B cell (primary cell): ENCODE measurements around the gene STOX2. TPM values are rescaled to one million over a fixed set of nuclear protein-coding genes. Genes with fewer than 3 reads are reported as not detected.

Source experiments
- ATAC-seq: fragments of 200-7000 bp; cut with Tn5 transposase; one replicate; pipeline ENCODE4 v1.10.0; 2021; ENCODE audit warnings: low read depth, mild to moderate bottlenecking, moderate number of reproducible peaks, moderate library complexity
- CTCF ChIA-PET: fragments of 350-600 bp; sonication (Branson Sonifier 250); formaldehyde crosslinking; loops from one replicate; lab custom pipeline; 2021; ENCODE audit warnings: antibody characterized with exemption, inconsistent platforms; lab: Charles Lee
- POLR2A ChIA-PET: fragments of 350-600 bp; sonication (Branson Sonifier 250); formaldehyde crosslinking; loops from one replicate; lab custom pipeline; 2021; ENCODE audit warnings: antibody characterized with exemption; lab: Charles Lee
- DNase-seq: peaks from one replicate; pipeline ENCODE4 v3.0.0; 2013
- H2AFZ ChIP-seq: 2 replicates; pipeline ENCODE4 v1.6.1; 2012; ENCODE audit warnings: mild to moderate bottlenecking, low read depth, low read length; ENCODE audit not compliant: insufficient read depth, poor library complexity, severe bottlenecking
- H3K27ac ChIP-seq, 2 donors: 1 replicate in 1 of 2; 2 replicates in 1 of 2; pipeline ENCODE4 v1.5.1; 2012 to 2013; ENCODE audit warnings: low read length in 2 of 2, mild to moderate bottlenecking in 2 of 2, moderate library complexity in 1 of 2
- H3K27me3 ChIP-seq, 4 experiments: fragments of 200-600 bp in 1 of 4; sonication (generic) in 1 of 4; replicated peaks in 1 of 4; 1 replicate in 2 of 4; 2 replicates in 2 of 4; pipeline versions ENCODE4 v1.6.1 to v1.7.0; 2013 to 2016; ENCODE audit warnings: low read length in 3 of 4, mild to moderate bottlenecking in 2 of 4, mixed read lengths in 1 of 4, moderate library complexity in 1 of 4; ENCODE audit not compliant: insufficient read depth in 4 of 4, control insufficient read depth in 3 of 4; ENCODE audit errors: control extremely low read depth in 1 of 4
- H3K36me3 ChIP-seq, 2 experiments: replicated peaks in 1 of 2; 1 replicate in 1 of 2; 2 replicates in 1 of 2; pipeline versions ENCODE4 v1.6.1 to v1.7.1; 2013; ENCODE audit warnings: low read length in 1 of 2; ENCODE audit not compliant: insufficient read depth in 2 of 2, control insufficient read depth in 1 of 2; ENCODE audit errors: control extremely low read depth in 1 of 2, extremely low read depth in 1 of 2
- H3K4me1 ChIP-seq, 2 donors: fragments of 200-600 bp in 1 of 2; sonication (generic) in 1 of 2; 1 replicate in 1 of 2; 2 replicates in 1 of 2; pipeline versions ENCODE4 v1.5.1 to v1.6.1; 2013 to 2017; ENCODE audit warnings: low read length in 2 of 2; ENCODE audit not compliant: control insufficient read depth in 2 of 2, insufficient read depth in 2 of 2
- H3K4me2 ChIP-seq: replicated peaks from 2 replicates; pipeline ENCODE3; 2012; ENCODE audit warnings: mild to moderate bottlenecking, low read depth, low read length; ENCODE audit not compliant: poor library complexity, severe bottlenecking
- H3K4me3 ChIP-seq, 5 experiments: fragments of 200-600 bp in 1 of 5; sonication (generic) in 1 of 5; 1 replicate in 3 of 5; 2 replicates in 2 of 5; pipeline versions ENCODE4 v1.5.1 to v1.7.0; 2011 to 2016; ENCODE audit warnings: low read length in 4 of 5, mild to moderate bottlenecking in 4 of 5, low read depth in 2 of 5, control low read depth in 1 of 5, moderate library complexity in 1 of 5; ENCODE audit not compliant: insufficient read depth in 1 of 5; ENCODE audit errors: control extremely low read depth in 1 of 5, extremely low read depth in 1 of 5
- H3K79me2 ChIP-seq: fragments of 200-600 bp; sonication (generic); one replicate; pipeline ENCODE4 v1.6.0; 2016; ENCODE audit warnings: low read length; ENCODE audit not compliant: control insufficient read depth, insufficient read depth
- H3K9ac ChIP-seq: fragments of 200-600 bp; sonication (generic); 2 replicates; pipeline ENCODE4 v1.6.1; 2017; ENCODE audit warnings: mild to moderate bottlenecking, low read length, moderate library complexity
- H3K9me3 ChIP-seq, 3 donors: one replicate each; pipeline versions ENCODE4 v1.6.1 to v1.7.1; 2013; ENCODE audit warnings: low read length in 2 of 3; ENCODE audit not compliant: control insufficient read depth in 2 of 3, insufficient read depth in 1 of 3; ENCODE audit errors: control extremely low read depth in 1 of 3
- H4K20me1 ChIP-seq: 2 replicates; pipeline ENCODE4 v1.6.0; 2012; ENCODE audit warnings: mild to moderate bottlenecking, low read length; ENCODE audit not compliant: insufficient read depth, control insufficient read depth, poor library complexity, severe bottlenecking
- H3K27ac Mint-ChIP-seq: one replicate; pipeline ENCODE4 v1.8.0; 2021; ENCODE audit warnings: mixed read lengths
- H3K27me3 Mint-ChIP-seq: one replicate; pipeline ENCODE4 v1.8.0; 2021; ENCODE audit warnings: mixed read lengths
- H3K4me1 Mint-ChIP-seq: one replicate; pipeline ENCODE4 v1.8.0; 2021; ENCODE audit warnings: mixed read lengths
- H3K4me3 Mint-ChIP-seq: one replicate; pipeline ENCODE4 v1.8.0; 2021; ENCODE audit warnings: mixed read lengths
- H3K9me3 Mint-ChIP-seq: one replicate; pipeline ENCODE4 v1.8.0; 2022; ENCODE audit warnings: mixed read lengths; ENCODE audit not compliant: insufficient read depth
- CTCF ChIP-seq: fragments of 200-600 bp; IDR thresholded peaks from one replicate; pipeline ENCODE4 v1.8.0; 2022; ENCODE audit warnings: antibody characterized with exemption, mild to moderate bottlenecking
- EZH2 ChIP-seq: IDR thresholded peaks from 2 replicates; pipeline ENCODE4 v1.6.1; 2012; ENCODE audit warnings: borderline replicate concordance, low read depth, mild to moderate bottlenecking, moderate library complexity, low read length; ENCODE audit not compliant: insufficient read depth, poor library complexity, severe bottlenecking
- WGBS: methylation state at CpG from one replicate; pipeline ENCODE4 v1.1.5; 2013; ENCODE audit warnings: missing lambda C conversion rate; ENCODE audit not compliant: insufficient coverage; 5-methylcytosine and 5-hydroxymethylcytosine counted together
- intact Hi-C: fragments of 100-400 bp; cut with micrococcal nuclease; formaldehyde crosslinking; loops from one replicate; pipeline ENCODE4 v1.10.0; 2022
- polyA plus RNA-seq: library from polyadenylated mRNA; depleted of rRNA; stranded (reverse); fragments of >200 nt; gene quantifications from 2 replicates; pipeline ENCODE4 v1.2.3, GENCODE V29; 2012
- total RNA-seq, 2 donors: library from RNA; stranded (reverse); fragments of 120-200 nt in 1 of 2; gene quantifications; 1 replicate in 1 of 2; 2 replicates in 1 of 2; pipeline versions ENCODE4 v1.2.3 to v1.2.4, GENCODE V29; 2013 to 2022

The STOX2 gene
- total and polyA plus RNA-seq, 2 donors (not counting 1 experiment from before 2014, with no cell fraction given), result under 0.01 TPM; not detected in 1

DNA sequence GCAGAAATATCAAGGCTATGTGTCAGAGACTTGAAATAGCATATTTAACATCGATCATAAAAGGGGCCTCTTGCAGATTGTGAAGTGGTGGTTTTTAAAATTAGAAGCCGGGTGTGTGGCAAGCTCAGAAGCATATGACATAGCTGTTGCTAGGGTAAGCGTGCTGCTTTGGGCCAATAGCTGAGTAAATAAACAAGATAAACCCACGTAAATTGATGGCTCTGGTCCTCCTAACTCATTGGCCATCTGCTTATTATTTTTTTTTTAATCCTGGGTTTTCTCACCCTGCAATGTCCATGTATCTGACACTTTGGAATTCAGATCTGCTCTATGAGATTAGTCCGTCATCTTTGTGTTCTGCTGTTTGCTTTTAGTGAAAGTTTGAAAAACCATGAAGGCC, 32.6 kb upstream of the STOX2 start:
- ChIA-PET POLR2A (no interaction called here), CTCF (no interaction called here)
- no peaks in the 10 kb centered on the region for H3K4me1 Mint-ChIP-seq
- Histone ChIP-seq H3K4me2 (no peak overlapping the region), H3K4me3 (no peak overlapping the region), H4K20me1 (no peaks in the 10 kb centered on the region), H3K36me3 (no peaks in the 10 kb centered on the region), H3K4me1 (no peaks in the 10 kb centered on the region), H3K9me3 (no peaks in the 10 kb centered on the region), H3K79me2 (no peaks in the 10 kb centered on the region), H2AFZ (no peak overlapping the region), H3K27me3 (no peaks in the 10 kb centered on the region), H3K9ac (no peak overlapping the region), H3K27ac (no peak overlapping the region)
- H3K4me3 Mint-ChIP-seq, result no peak overlapping the region
- intact Hi-C loops, result no loop called here
- WGBS, result 85% methylated on average over 4 of the region's 5 CpGs
- TF ChIP-seq CTCF, result no peak
- no peak for TF ChIP-seq EZH2
- peaks cover 12% of the 10 kb centered on the region for H3K27me3 Mint-ChIP-seq
- DNase-seq (no peak), ATAC-seq (no peak)
- H3K27ac Mint-ChIP-seq, result no peak overlapping the region
- no peaks in the 10 kb centered on the region for H3K9me3 Mint-ChIP-seq

- POLR2A ChIA-PET, result no interaction called here
- intact Hi-C loops, result no loop called here
- no peak overlapping the region for H2AFZ ChIP-seq
- Mint-ChIP-seq H3K9me3 (no peaks in the 10 kb centered on the region), H3K27me3 (peaks cover 12% of the 10 kb centered on the region), H3K27ac (no peak overlapping the region), H3K4me3 (no peak overlapping the region), H3K4me1 (no peaks in the 10 kb centered on the region)
- H3K79me2 ChIP-seq, result no peaks in the 10 kb centered on the region
- no peaks in the 10 kb centered on the region for H3K27me3 ChIP-seq
- H3K9me3 ChIP-seq, result no peaks in the 10 kb centered on the region
- no peaks in the 10 kb centered on the region for H3K36me3 ChIP-seq
- H3K4me2 ChIP-seq, result no peak overlapping the region
- DNase-seq (no peak), ATAC-seq (no peak)
- H3K9ac ChIP-seq, result no peak overlapping the region
- no peak overlapping the region for H3K4me3 ChIP-seq
- no peak overlapping the region for H3K27ac ChIP-seq
- no peaks in the 10 kb centered on the region for H4K20me1 ChIP-seq
- WGBS, result 91% methylated on average over 7 of the region's 7 CpGs
- CTCF ChIA-PET, result no interaction called here
- H3K4me1 ChIP-seq, result no peaks in the 10 kb centered on the region
- TF ChIP-seq EZH2, result no peak
- no peak for TF ChIP-seq CTCF
Observed at GRCh38 chr4:183873409-183874185, 31.5 kb upstream of the STOX2 start.
